ENCODE measurements around the gene CRYBA4.

CRYBA4 gene

GRCh38 chr22:26621663-26622062 is at the start of gene CRYBA4:
TSS of gene CRYBA4 (plus strand) at chr22:26621963. CDS start at chr22:26622597, 634 bp downstream.
- Histone ChIP-seq H3K9me3 (ENCODE audit: control insufficient read depth, insufficient read depth, low read depth, low read length) (no peaks in the 10 kb centered on the region), H3K4me3 (ENCODE audit: low read depth, low read length) (no peak within 1 kb of the TSS), H3K27ac (ENCODE audit: low read depth, low read length) (no peak within 1 kb of the TSS), H3K27me3 (ENCODE audit: control insufficient read depth, insufficient read depth, low read length) (no peaks in the 10 kb centered on the region), H3K4me1 (ENCODE audit: control insufficient read depth, insufficient read depth, low read length) (peaks cover 22% of the 10 kb centered on the region), H3K36me3 (ENCODE audit: control insufficient read depth, insufficient read depth, low read length) (no peaks in the 10 kb centered on the region), H3K9ac (ENCODE audit: low read length) (no peak within 1 kb of the TSS)

DNA sequence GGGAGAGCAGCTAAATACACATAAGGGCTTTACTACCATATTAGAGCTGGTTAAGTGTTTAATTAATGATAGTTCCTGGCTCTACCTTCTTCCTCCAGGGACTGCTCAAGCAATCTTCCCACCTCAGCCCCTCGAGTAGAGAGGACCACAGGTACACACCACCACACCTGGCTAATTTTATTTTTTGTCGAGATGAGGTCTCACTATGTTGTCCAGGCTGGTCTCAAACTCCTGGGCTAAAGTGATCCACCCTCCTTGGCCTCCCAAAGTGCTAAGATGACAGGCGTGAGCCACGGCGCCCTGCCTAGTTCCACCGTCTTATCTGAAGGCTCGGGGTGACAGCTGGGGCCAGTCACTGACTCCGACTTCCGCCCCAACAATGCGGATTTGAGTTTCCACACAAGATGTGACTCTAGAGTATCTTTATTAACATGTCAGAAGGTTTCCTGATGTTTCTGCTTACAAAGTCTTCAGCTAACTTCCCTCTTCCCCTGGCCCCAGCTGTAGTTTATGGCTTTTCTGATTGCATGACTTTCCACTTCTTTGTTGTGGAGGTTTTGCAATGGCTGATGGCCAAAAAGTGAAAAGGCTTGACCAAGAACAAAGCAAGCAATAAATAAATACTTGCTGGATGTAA is 48.6 kb upstream of the CRYBA4 start:
- H3K9ac ChIP-seq (ENCODE audit: low read length): peak overlapping the region; percentile 20
- H3K27ac ChIP-seq (ENCODE audit: low read depth, low read length): no peak overlapping the region
- H3K9me3 ChIP-seq (ENCODE audit: control insufficient read depth, insufficient read depth, low read depth, low read length): no peaks in the 10 kb centered on the region
- peaks cover 7% of the 10 kb centered on the region; the same call in 1 of the 2 replicates for H3K36me3 ChIP-seq (ENCODE audit: control insufficient read depth, insufficient read depth, low read length)
- no peak overlapping the region for H3K4me3 ChIP-seq (ENCODE audit: low read depth, low read length)
- no peaks in the 10 kb centered on the region for H3K27me3 ChIP-seq (ENCODE audit: control insufficient read depth, insufficient read depth, low read length)
- peaks cover 66% of the 10 kb centered on the region for H3K4me1 ChIP-seq (ENCODE audit: control insufficient read depth, insufficient read depth, low read length)

GRCh38 chr22:26574001-26574723 is 47.6 kb upstream of the CRYBA4 start:
- H3K9ac ChIP-seq (ENCODE audit: low read length): no peak overlapping the region
- H3K27ac ChIP-seq (ENCODE audit: low read depth, low read length): no peak overlapping the region

GRCh38 chr22:26576026-26576680 is 45.6 kb upstream of the CRYBA4 start:
- H3K4me1 ChIP-seq (ENCODE audit: control insufficient read depth, insufficient read depth, low read length): peaks cover 76% of the 10 kb centered on the region
- H3K9ac ChIP-seq (ENCODE audit: low read length): no peak overlapping the region
- H3K4me3 ChIP-seq (ENCODE audit: low read depth, low read length): no peak overlapping the region
- H3K36me3 ChIP-seq (ENCODE audit: control insufficient read depth, insufficient read depth, low read length): peaks cover 13% of the 10 kb centered on the region; the same call in 1 of the 2 replicates
- no peak overlapping the region for H3K27ac ChIP-seq (ENCODE audit: low read depth, low read length)
- H3K9me3 ChIP-seq (ENCODE audit: control insufficient read depth, insufficient read depth, low read depth, low read length): no peaks in the 10 kb centered on the region
- H3K27me3 ChIP-seq (ENCODE audit: control insufficient read depth, insufficient read depth, low read length): no peaks in the 10 kb centered on the region

More at GRCh38 chr22:26574001-26574723, 47.6 kb upstream of the CRYBA4 start:
- Histone ChIP-seq H3K27me3 (ENCODE audit: control insufficient read depth, insufficient read depth, low read length) (no peaks in the 10 kb centered on the region), H3K9me3 (ENCODE audit: control insufficient read depth, insufficient read depth, low read depth, low read length) (no peaks in the 10 kb centered on the region), H3K4me1 (ENCODE audit: control insufficient read depth, insufficient read depth, low read length) (peaks cover 66% of the 10 kb centered on the region), H3K36me3 (ENCODE audit: control insufficient read depth, insufficient read depth, low read length) (peaks cover 12% of the 10 kb centered on the region; the same call in 1 of the 2 replicates), H3K4me3 (ENCODE audit: low read depth, low read length) (no peak overlapping the region)

DNA sequence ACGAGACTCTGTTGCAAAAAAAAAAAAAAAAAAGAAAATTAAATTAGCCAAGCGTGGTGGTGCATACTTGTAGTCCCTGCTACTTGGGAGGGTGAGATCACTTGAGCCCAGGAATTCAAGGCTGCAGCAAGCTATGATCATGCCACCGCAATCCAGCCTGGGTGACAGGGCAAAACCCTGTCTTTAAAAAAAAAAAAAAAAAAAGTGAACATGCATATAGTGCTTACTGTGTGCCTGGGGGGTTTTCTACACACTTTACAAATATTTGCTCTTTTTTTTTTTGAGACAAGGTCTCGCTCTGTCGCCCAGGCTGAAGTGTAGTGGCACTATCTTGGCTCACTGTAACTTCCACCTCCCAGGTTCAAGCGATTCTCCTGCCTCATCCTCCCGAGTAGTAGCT is 44.7 kb upstream of the CRYBA4 start:
- Histone ChIP-seq H3K4me1 (ENCODE audit: control insufficient read depth, insufficient read depth, low read length) (peaks cover 75% of the 10 kb centered on the region), H3K36me3 (ENCODE audit: control insufficient read depth, insufficient read depth, low read length) (peaks cover 13% of the 10 kb centered on the region; the same call in 1 of the 2 replicates), H3K9me3 (ENCODE audit: control insufficient read depth, insufficient read depth, low read depth, low read length) (no peaks in the 10 kb centered on the region), H3K4me3 (ENCODE audit: low read depth, low read length) (no peak overlapping the region), H3K27me3 (ENCODE audit: control insufficient read depth, insufficient read depth, low read length) (no peaks in the 10 kb centered on the region), H3K9ac (ENCODE audit: low read length) (no peak overlapping the region), H3K27ac (ENCODE audit: low read depth, low read length) (no peak overlapping the region)

DNA sequence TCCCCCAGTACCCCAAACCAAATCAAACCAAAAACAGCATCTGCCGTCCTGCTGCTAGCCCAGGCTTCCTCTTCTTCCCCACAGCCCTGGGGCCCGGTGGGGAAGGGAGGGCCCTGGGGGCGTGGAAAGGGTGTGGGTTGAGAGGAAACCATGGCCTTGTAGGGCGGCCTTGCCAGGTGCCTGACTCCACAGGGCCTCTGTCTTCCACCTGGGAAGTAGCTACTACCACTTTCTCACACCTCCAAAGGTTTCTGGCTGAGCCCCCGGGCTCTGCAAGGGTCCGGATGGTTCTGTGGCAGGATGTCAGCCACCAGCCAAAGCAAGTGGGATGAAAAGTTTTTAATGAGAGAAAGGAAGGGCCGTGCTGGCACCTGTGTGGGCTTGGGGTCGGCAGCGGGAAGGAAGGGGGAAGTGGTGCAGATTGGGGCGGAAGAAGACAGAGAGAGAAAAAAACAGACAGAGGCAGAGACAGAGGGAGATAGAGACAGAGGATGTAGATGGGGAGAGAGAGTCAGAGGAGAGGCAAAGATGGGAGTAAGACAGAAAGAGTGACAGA is 42.4 kb upstream of the CRYBA4 start:
- H3K27me3 ChIP-seq (ENCODE audit: control insufficient read depth, insufficient read depth, low read length): no peaks in the 10 kb centered on the region
- H3K4me3 ChIP-seq (ENCODE audit: low read depth, low read length): no peak overlapping the region
- 0 out of 2 replicates have a peak overlapping the region, but pooled peaks have one; percentile 17 for H3K27ac ChIP-seq (ENCODE audit: low read depth, low read length)
- no peak overlapping the region for H3K9ac ChIP-seq (ENCODE audit: low read length)
- H3K9me3 ChIP-seq (ENCODE audit: control insufficient read depth, insufficient read depth, low read depth, low read length): no peaks in the 10 kb centered on the region
- H3K36me3 ChIP-seq (ENCODE audit: control insufficient read depth, insufficient read depth, low read length): peaks cover 18% of the 10 kb centered on the region
- peaks cover 55% of the 10 kb centered on the region for H3K4me1 ChIP-seq (ENCODE audit: control insufficient read depth, insufficient read depth, low read length)

- Histone ChIP-seq H3K4me3 (ENCODE audit: low read depth, low read length) (peak overlapping the region; percentile 27; the same call in 1 of the 2 replicates), H3K9me3 (ENCODE audit: control insufficient read depth, insufficient read depth, low read depth, low read length) (no peaks in the 10 kb centered on the region), H3K27ac (ENCODE audit: low read depth, low read length) (no peak overlapping the region; the same call in 1 of the 2 replicates), H3K27me3 (ENCODE audit: control insufficient read depth, insufficient read depth, low read length) (no peaks in the 10 kb centered on the region), H3K9ac (ENCODE audit: low read length) (peak overlapping the region; percentile 38), H3K36me3 (ENCODE audit: control insufficient read depth, insufficient read depth, low read length) (peaks cover 16% of the 10 kb centered on the region), H3K4me1 (ENCODE audit: control insufficient read depth, insufficient read depth, low read length) (peaks cover 51% of the 10 kb centered on the region)
Measured at GRCh38 chr22:26580240-26580962, 41.4 kb upstream of the CRYBA4 start.

DNA sequence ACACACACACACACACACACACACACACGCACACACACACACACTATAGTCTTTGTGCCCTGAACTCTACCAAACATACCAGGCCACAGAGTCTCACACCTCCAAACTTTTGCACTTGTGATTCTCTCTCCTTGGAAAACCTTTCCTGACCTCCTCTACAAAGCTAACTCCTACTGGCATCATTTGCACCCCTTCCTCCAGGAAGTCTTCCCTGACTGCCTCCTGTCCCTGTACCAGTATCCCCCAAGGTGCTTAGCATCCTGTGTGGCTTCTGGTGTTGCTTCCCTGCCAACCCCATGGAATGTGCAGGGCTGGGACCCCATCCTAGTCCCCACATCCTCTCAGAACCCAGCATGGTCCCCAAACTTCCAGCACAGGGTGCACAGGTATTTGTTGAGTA is 40.7 kb upstream of the CRYBA4 start:
- Histone ChIP-seq H3K36me3 (ENCODE audit: control insufficient read depth, insufficient read depth, low read length) (peaks cover 16% of the 10 kb centered on the region), H3K4me3 (ENCODE audit: low read depth, low read length) (peak overlapping the region; percentile 27; the same call in 1 of the 2 replicates), H3K4me1 (ENCODE audit: control insufficient read depth, insufficient read depth, low read length) (peaks cover 48% of the 10 kb centered on the region), H3K27me3 (ENCODE audit: control insufficient read depth, insufficient read depth, low read length) (no peaks in the 10 kb centered on the region), H3K27ac (ENCODE audit: low read depth, low read length) (no peak overlapping the region; the same call in none of the 2 replicates), H3K9ac (ENCODE audit: low read length) (peak overlapping the region; percentile 28), H3K9me3 (ENCODE audit: control insufficient read depth, insufficient read depth, low read depth, low read length) (no peaks in the 10 kb centered on the region)

GRCh38 chr22:26581633-26582168 is 40.1 kb upstream of the CRYBA4 start:
- peaks cover 20% of the 10 kb centered on the region for H3K36me3 ChIP-seq (ENCODE audit: control insufficient read depth, insufficient read depth, low read length)
- H3K4me3 ChIP-seq (ENCODE audit: low read depth, low read length): no peak overlapping the region
- no peaks in the 10 kb centered on the region for H3K9me3 ChIP-seq (ENCODE audit: control insufficient read depth, insufficient read depth, low read depth, low read length)
- no peak overlapping the region for H3K9ac ChIP-seq (ENCODE audit: low read length)
- peaks cover 47% of the 10 kb centered on the region for H3K4me1 ChIP-seq (ENCODE audit: control insufficient read depth, insufficient read depth, low read length)
- H3K27me3 ChIP-seq (ENCODE audit: control insufficient read depth, insufficient read depth, low read length): no peaks in the 10 kb centered on the region
- no peak overlapping the region for H3K27ac ChIP-seq (ENCODE audit: low read depth, low read length)

DNA sequence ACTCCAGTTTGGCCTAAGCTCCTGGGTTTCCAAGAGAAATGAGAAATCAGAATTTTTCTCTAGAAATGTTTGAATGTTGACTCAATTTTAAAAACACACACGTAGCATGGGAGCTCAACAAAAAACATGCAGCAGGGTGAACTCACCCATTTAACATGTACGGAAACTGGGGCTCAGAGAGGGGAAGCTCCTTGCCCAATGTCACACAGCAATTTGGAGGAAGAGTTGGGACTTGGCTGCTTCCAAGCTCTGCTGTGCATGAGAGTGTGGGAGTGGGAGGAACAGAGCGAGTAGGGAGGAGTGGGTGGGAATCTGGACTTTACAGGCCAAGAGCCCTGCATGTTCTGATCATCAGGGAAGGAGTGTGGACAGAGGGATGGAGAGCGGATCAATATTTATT is 37.8 kb upstream of the CRYBA4 start:
- no peaks in the 10 kb centered on the region for H3K27me3 ChIP-seq (ENCODE audit: control insufficient read depth, insufficient read depth, low read length)
- no peak overlapping the region for H3K9ac ChIP-seq (ENCODE audit: low read length)
- peaks cover 51% of the 10 kb centered on the region for H3K4me1 ChIP-seq (ENCODE audit: control insufficient read depth, insufficient read depth, low read length)
- no peak overlapping the region for H3K4me3 ChIP-seq (ENCODE audit: low read depth, low read length)
- no peak overlapping the region for H3K27ac ChIP-seq (ENCODE audit: low read depth, low read length)
- peaks cover 3% of the 10 kb centered on the region; the same call in 1 of the 2 replicates for H3K9me3 ChIP-seq (ENCODE audit: control insufficient read depth, insufficient read depth, low read depth, low read length)
- peaks cover 24% of the 10 kb centered on the region for H3K36me3 ChIP-seq (ENCODE audit: control insufficient read depth, insufficient read depth, low read length)

All from HUES6 (cell line).